Sigmoid colon (tissue), 7 donors: ENCODE data around the gene WBP2NL. TPM values are rescaled to one million over a fixed set of nuclear protein-coding genes. Genes with fewer than 3 reads are reported as not detected.
A peak's percentile ranks its signal among the peaks of the same experiment; 100 is the strongest.

Experiments used
- DNase-seq: peaks from one replicate; pipeline ENCODE4 v3.0.0-alpha.2; 2019
- H3K27ac ChIP-seq, 4 donors: fragments of 200-600 bp; sonication (generic); one replicate each; pipeline ENCODE4 v1.5.1; 2016 to 2019; ENCODE audit warnings: mild to moderate bottlenecking in 1 of 4
- H3K27me3 ChIP-seq, 3 donors: fragments of 200-600 bp; sonication (generic); one replicate each; pipeline ENCODE4 v1.5.1; 2019; ENCODE audit warnings: mild to moderate bottlenecking in 1 of 3
- H3K36me3 ChIP-seq, 4 donors: fragments of 200-600 bp; sonication (generic); one replicate each; pipeline ENCODE4 v1.5.1; 2016 to 2019
- H3K4me1 ChIP-seq, 4 donors: fragments of 200-600 bp; sonication (generic); one replicate each; pipeline ENCODE4 v1.5.1; 2017 to 2019
- H3K4me3 ChIP-seq, 4 donors: fragments of 200-600 bp; sonication (generic); one replicate each; pipeline ENCODE4 v1.5.1; 2017 to 2019; ENCODE audit warnings: mild to moderate bottlenecking in 2 of 4, moderate library complexity in 1 of 4
- H3K9me3 ChIP-seq, 4 donors: fragments of 200-600 bp in 3 of 4; sonication (generic) in 3 of 4; one replicate each; pipeline versions ENCODE4 v1.5.1 to v1.6.1; 2013 to 2019
- EP300 ChIP-seq, 4 donors: sonication (generic); formaldehyde crosslinking; IDR thresholded peaks; one replicate each; pipeline ENCODE4 v1.6.1; 2017; ENCODE audit warnings: antibody characterized with exemption in 4 of 4
- POLR2A ChIP-seq, 2 donors: fragments of 450-650 bp; IDR thresholded peaks; one replicate each; pipeline ENCODE4 v1.6.1; 2016; ENCODE audit warnings: antibody characterized with exemption in 2 of 2, mild to moderate bottlenecking in 2 of 2, moderate library complexity in 2 of 2
- POLR2AphosphoS5 ChIP-seq, 4 donors: sonication (generic); formaldehyde crosslinking; IDR thresholded peaks; one replicate each; pipeline ENCODE4 v1.6.1; 2017; ENCODE audit warnings: antibody characterized with exemption in 4 of 4
- WGBS, 2 donors: extraction: QIAGEN DNeasy Blood & Tissue Kit; methylation state at CpG; one replicate each; pipeline ENCODE4 v1.1.7; 2013; 5-methylcytosine and 5-hydroxymethylcytosine counted together
- intact Hi-C: fragments of 100-400 bp; cut with DNase I; formaldehyde crosslinking; loops from one replicate; pipeline ENCODE4 v1.15.1; 2023
- polyA plus RNA-seq, 3 donors: library from polyadenylated mRNA; stranded (reverse); fragments of 200-250 nt; gene quantifications; one replicate each; pipeline ENCODE4 v1.2.3, GENCODE V29; 2013
- total RNA-seq, 4 donors: library from RNA; depleted of rRNA; stranded (reverse); fragments of >200 nt; gene quantifications; one replicate each; pipeline ENCODE4 v1.1.0, GENCODE V29; 2016
- TF ChIP-seq, protein P1 (sequence below), 4 experiments: fragments of 450-650 bp in 3 of 4; fragments of 200-600 bp in 1 of 4; IDR thresholded peaks; one replicate each; pipeline ENCODE4 v1.5.1; 2016 to 2019; ENCODE audit warnings: antibody characterized with exemption in 4 of 4, mild to moderate bottlenecking in 3 of 4, moderate library complexity in 2 of 4
- donor health status: healthy with polysubstance abuse.
- donor health status: Bipolar disorder and iron deficiency.
- donor health status: healthy.

Gene WBP2NL
- total and polyA plus RNA-seq, 7 donors, result 0.71 to 2.8 (median 0.92) TPM; not detected in 1

DNA sequence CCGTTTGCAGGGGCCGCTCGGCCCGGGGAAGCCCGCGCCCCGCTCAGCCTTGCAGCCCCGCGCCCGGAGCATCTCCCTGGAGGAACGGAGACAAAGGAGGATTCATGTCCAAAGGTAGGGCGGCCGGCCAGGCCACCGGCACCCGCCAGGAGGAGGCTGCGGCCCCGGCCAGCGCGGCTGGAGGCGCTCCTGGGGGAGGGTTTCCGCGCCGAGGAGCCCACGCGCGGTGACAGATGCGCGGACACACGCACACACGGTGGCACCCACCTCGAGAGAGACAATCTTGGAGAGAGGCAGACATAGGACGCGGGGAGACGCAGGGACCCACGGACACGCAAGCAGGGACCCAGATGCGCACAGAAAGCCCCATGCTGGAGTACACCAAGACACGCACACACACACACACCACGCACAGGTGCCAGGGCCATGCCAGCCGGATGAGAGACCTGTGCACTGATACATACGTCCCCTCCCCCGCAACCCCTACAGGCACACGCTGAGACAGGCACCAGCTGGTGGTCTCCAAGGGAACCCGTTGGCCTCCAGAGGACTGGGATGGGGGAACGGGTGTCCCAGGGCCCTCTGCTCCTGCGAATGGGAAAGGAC, 21.5 kb upstream of the WBP2NL start:
- TF ChIP-seq POLR2A (IDR thresholded peaks at IDR 0.05), result no peak
- TF ChIP-seq EP300 (IDR thresholded peaks at IDR 0.05), result no peak
- TF ChIP-seq, protein P1, sequence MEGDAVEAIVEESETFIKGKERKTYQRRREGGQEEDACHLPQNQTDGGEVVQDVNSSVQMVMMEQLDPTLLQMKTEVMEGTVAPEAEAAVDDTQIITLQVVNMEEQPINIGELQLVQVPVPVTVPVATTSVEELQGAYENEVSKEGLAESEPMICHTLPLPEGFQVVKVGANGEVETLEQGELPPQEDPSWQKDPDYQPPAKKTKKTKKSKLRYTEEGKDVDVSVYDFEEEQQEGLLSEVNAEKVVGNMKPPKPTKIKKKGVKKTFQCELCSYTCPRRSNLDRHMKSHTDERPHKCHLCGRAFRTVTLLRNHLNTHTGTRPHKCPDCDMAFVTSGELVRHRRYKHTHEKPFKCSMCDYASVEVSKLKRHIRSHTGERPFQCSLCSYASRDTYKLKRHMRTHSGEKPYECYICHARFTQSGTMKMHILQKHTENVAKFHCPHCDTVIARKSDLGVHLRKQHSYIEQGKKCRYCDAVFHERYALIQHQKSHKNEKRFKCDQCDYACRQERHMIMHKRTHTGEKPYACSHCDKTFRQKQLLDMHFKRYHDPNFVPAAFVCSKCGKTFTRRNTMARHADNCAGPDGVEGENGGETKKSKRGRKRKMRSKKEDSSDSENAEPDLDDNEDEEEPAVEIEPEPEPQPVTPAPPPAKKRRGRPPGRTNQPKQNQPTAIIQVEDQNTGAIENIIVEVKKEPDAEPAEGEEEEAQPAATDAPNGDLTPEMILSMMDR (IDR thresholded peaks at IDR 0.05), result no peak
- TF ChIP-seq POLR2AphosphoS5 (IDR thresholded peaks at IDR 0.05), result no peak
- 3 to 4% methylated on average over 46 of the region's 46 CpGs for WGBS, 2 donors
- Histone ChIP-seq H3K4me1 (peaks cover 0 to 12% (median 11%) of the 10 kb centered on the region in 4 donors), H3K9me3 (no peaks in the 10 kb centered on the region), H3K27ac (no peak overlapping the region), H3K4me3 (peak overlapping the region; percentile 16 to 50 (median 40)), H3K36me3 (no peaks in the 10 kb centered on the region), H3K27me3 (peaks cover 21 to 62% (median 43%) of the 10 kb centered on the region in 3 donors)
- intact Hi-C loops, result no loop called here
- no peak for DNase-seq

DNA sequence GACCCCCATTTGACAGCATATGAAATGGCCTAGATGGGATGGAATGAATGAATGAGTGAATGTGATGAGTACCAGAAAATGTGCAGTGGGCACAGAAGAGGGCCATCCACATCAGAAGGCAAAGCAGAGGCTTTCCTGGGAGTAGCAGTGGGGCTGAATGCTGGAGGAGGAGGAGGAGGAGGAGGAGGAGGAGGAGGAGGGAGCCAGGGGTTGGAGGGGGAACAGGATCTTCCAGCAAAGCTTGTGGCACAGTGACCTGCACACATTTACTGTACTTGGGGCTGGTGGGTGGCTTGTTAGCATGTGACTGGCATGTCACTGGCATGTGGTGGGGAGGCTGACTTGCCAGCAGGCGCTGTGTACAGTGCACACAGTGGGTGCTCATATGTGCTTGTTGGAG, 19.9 kb upstream of the WBP2NL start:
- Histone ChIP-seq H3K27me3 (peaks cover 21 to 45% (median 31%) of the 10 kb centered on the region in 3 donors), H3K4me1 (peaks cover 0 to 12% (median 11%) of the 10 kb centered on the region in 4 donors), H3K4me3 (no peak overlapping the region), H3K9me3 (no peaks in the 10 kb centered on the region), H3K27ac (no peak overlapping the region), H3K36me3 (no peaks in the 10 kb centered on the region)
- no peak for DNase-seq
- TF ChIP-seq POLR2AphosphoS5 (IDR thresholded peaks at IDR 0.05) (no peak), EP300 (IDR thresholded peaks at IDR 0.05) (no peak), POLR2A (IDR thresholded peaks at IDR 0.05) (no peak)
- TF ChIP-seq, protein P1 (IDR thresholded peaks at IDR 0.05), result no peak
- intact Hi-C loops, result no loop called here
- WGBS, 2 donors, result 96 to 98% methylated on average over 1 of the region's 1 CpG

DNA sequence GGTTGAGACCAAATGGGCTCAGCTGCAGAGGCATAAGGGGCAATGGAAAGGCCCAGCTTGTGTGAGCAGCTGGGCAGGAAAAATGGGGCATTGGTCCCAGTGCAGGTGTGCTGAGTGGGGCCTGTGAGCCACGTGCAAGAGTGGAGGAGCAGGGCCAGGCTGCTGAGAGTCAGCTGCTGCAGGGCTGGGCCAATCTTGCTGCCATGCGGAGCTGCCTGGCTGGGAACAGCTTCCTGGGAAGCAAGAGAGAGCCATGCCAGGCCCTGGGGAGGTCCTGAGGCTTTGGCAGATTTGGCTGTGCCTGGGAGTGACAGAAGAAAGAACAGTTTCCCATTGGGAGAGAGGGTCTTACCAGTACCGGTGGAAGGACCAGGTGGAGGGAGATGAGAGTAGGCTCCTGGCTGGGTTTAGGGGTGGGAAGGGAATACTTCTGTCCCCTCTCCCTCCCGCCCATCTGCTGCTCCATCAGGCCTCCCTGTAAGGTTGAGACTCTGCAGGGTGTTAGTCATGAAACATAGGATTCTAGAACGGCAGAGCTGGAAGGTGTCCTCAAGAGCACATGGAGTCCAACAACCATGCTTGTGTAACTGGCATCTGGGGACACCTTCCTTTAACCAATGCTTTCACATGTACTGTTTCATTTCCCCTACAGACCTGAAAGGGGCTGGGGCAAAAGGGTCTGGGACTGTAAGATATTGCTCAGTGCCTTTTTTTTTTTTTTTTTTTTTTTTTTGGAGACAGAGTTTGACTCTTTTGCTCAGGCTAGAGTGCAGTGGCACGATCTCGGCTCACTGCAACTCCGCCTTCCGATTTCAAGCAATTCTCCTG, 19.0 kb upstream of the WBP2NL start:
- H3K36me3 ChIP-seq, result no peaks in the 10 kb centered on the region
- TF ChIP-seq EP300 (IDR thresholded peaks at IDR 0.05) (no peak), POLR2A (IDR thresholded peaks at IDR 0.05) (no peak), POLR2AphosphoS5 (IDR thresholded peaks at IDR 0.05) (no peak)
- TF ChIP-seq, protein P1 (IDR thresholded peaks at IDR 0.05), result no peak
- peaks cover 21 to 37% (median 28%) of the 10 kb centered on the region in 3 donors for H3K27me3 ChIP-seq
- peaks cover 0 to 12% (median 11%) of the 10 kb centered on the region in 4 donors for H3K4me1 ChIP-seq
- H3K4me3 ChIP-seq, result no peak overlapping the region
- intact Hi-C loops, result no loop called here
- H3K9me3 ChIP-seq, result no peaks in the 10 kb centered on the region
- DNase-seq, result no peak
- H3K27ac ChIP-seq, result no peak overlapping the region
- WGBS, 2 donors, result 81 to 82% methylated on average over 9 of the region's 9 CpGs

DNA sequence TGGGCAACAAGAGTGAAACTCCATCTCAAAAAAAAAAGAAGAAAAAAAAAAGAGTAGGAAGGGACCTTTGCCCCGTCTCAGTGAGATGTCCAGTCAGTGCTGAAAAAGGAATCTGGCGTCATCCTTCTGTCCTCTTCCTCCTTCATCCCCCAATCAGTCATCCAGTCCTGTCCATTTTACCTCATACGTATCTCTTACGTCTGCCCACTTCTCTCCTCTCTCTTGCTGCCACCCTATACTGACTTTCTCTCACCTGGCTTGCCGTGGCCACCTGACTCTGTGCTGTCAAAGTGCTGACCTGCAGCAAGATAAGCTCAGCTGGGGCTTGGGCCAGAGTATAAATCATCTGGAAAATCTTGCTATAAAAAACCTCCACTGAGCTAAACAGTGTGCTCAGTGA, 15.7 kb upstream of the WBP2NL start:
- no peaks in the 10 kb centered on the region for H3K4me1 ChIP-seq
- intact Hi-C loops, result no loop called here
- H3K36me3 ChIP-seq, result no peaks in the 10 kb centered on the region
- H3K4me3 ChIP-seq, result no peak overlapping the region
- TF ChIP-seq POLR2A (IDR thresholded peaks at IDR 0.05) (no peak), POLR2AphosphoS5 (IDR thresholded peaks at IDR 0.05) (no peak), EP300 (IDR thresholded peaks at IDR 0.05) (no peak)
- TF ChIP-seq, protein P1 (IDR thresholded peaks at IDR 0.05), result no peak
- H3K9me3 ChIP-seq, result no peaks in the 10 kb centered on the region
- no peak for DNase-seq
- H3K27ac ChIP-seq, result no peak overlapping the region
- 58 to 79% methylated on average over 5 of the region's 5 CpGs for whole genome bisulfite sequencing, 2 donors
- peaks cover under 1 to 7% (median 3%) of the 10 kb centered on the region in 3 donors for H3K27me3 ChIP-seq
